ENCODE measurements around the gene PRKAA2.
"Not testable (repeated sequence)": the region's sequence is repeated elsewhere in the genome, so short reads cannot be mapped to it uniquely, and the experiment has no call there.

Gene PRKAA2

GRCh38 chr1:56644919-56645676 lies at the start of gene PRKAA2:
Gene PRKAA2 (plus strand): TSS chr1:56645314. CDS start chr1:56645388, 74 bp downstream.
- no peak for DNase-seq

GRCh38 chr1:56595397-56596191 lies 49.5 kb upstream of the PRKAA2 start:
- not testable (repeated sequence) for DNase-seq

- DNase-seq, result not testable (repeated sequence)
Measured at GRCh38 chr1:56610097-56610496, 35.0 kb upstream of the PRKAA2 start.

GRCh38 chr1:56610770-56611169 lies 34.3 kb upstream of the PRKAA2 start:
- DNase-seq, result not testable (repeated sequence)

- no peak for DNase-seq
Measured at GRCh38 chr1:56617141-56617540, 28.0 kb upstream of the PRKAA2 start.

- no peak for DNase-seq
Measured at GRCh38 chr1:56625819-56626440, 19.2 kb upstream of the PRKAA2 start.

GRCh38 chr1:56626546-56626945 lies 18.6 kb upstream of the PRKAA2 start:
- DNase-seq, result no peak

GRCh38 chr1:56627019-56627635 lies 18.0 kb upstream of the PRKAA2 start:
- DNase-seq, result no peak

- DNase-seq, result no peak
Measured at GRCh38 chr1:56627636-56628039, 17.5 kb upstream of the PRKAA2 start.

- no peak for DNase-seq
Measured at GRCh38 chr1:56630786-56631185, 14.3 kb upstream of the PRKAA2 start.

- DNase-seq, result no peak
Measured at GRCh38 chr1:56631901-56632300, 13.2 kb upstream of the PRKAA2 start.

- DNase-seq, result no peak
Measured at GRCh38 chr1:56634981-56635380, 10.1 kb upstream of the PRKAA2 start.

GRCh38 chr1:56638248-56638647 lies 6.9 kb upstream of the PRKAA2 start:
- DNase-seq, result no peak

GRCh38 chr1:56639211-56639610 lies 5.9 kb upstream of the PRKAA2 start:
- DNase-seq, result no peak

GRCh38 chr1:56643661-56644060 lies 1.5 kb upstream of the PRKAA2 start:
- DNase-seq, result no peak

GRCh38 chr1:56644064-56644918 lies 823 bp upstream of the PRKAA2 start:
- DNase-seq, result no peak

GRCh38 chr1:56645677-56646305 lies 677 bp downstream of the PRKAA2 start:
- DNase-seq, result no peak

- no peak for DNase-seq
Measured at GRCh38 chr1:56646611-56647010, 1.5 kb downstream of the PRKAA2 start.

- DNase-seq, result no peak
Measured at GRCh38 chr1:56647106-56647505, 2.0 kb downstream of the PRKAA2 start.

GRCh38 chr1:56648546-56648945 lies 3.4 kb downstream of the PRKAA2 start:
- DNase-seq, result no peak

- no peak for DNase-seq
Measured at GRCh38 chr1:56654126-56654923, 9.2 kb downstream of the PRKAA2 start.
